Tongue (tissue), 2 donors: ENCODE results near the gene LRFN2. TPM values are rescaled to one million over a fixed set of nuclear protein-coding genes. Genes with fewer than 3 reads are reported as not detected.

Experiments used
- DNase-seq: peaks from one replicate; pipeline ENCODE4 v3.0.0-alpha.2; 2015
- total RNA-seq: library from RNA; depleted of rRNA; stranded (reverse); fragments of >200 nt; gene quantifications from one replicate; pipeline ENCODE4 v1.2.3, GENCODE V29; 2014

The LRFN2 gene
- total RNA-seq, 1 donor from 2014 or later, result 0.72 TPM

DNA sequence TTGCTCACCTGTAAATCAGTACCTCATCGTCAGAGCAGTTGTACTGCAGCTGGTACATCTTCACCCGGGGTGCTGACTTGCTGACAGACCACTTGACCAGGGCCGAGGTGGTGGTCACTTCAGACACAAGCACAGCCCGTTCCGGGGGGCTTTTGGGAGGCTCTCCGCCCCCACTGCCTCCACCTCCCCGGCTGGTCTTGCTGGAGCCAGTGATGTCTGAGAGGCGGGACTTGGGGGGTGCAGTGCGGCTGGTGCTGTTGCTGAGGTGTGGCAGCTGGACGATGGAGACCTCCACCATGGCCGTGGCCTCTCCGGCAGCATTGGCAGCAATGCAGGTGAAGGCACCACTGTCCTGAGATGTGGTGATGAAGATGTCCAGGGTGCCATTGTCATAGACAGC lies 155.5 kb downstream of the LRFN2 start:
- no peak for DNase-seq

GRCh38 chr6:40427196-40427595 lies 160.0 kb downstream of the LRFN2 start:
- DNase-seq, result no peak

GRCh38 chr6:40426346-40427066 lies 160.7 kb downstream of the LRFN2 start:
- no peak for DNase-seq

DNA sequence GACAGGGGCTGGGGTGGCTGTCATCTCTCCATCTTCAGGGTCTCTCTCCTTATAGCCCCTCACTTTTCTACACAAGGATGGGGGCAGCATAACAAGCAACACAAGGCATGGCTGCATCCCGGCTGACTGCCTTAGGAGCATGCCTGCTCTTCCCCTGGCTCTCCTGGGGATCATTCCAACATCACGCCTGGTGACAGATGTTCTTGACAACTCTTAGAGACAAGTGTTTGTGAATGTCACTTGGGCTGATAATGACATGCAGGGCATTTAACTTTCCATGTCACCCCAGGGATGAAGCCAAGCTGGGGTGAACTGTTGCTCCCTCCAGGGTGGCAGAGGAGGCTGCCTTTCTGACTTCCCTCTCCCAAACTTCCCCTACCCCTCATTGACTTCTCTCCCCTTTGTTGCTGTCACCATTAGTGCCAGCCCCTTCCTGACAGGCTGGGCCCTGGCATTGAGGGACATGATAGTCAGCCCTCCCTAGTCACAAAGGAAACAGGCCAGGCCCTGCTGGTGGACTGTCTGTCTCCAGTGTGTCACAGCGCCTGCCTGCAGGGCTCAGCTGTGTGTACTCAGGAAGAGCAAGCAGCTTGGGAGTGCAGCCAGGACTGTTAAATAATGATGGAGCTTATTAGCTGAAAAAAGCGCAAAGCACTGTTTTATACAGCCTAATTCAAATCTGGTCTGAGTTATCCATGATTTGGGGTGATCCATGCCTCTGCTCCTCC lies 161.8 kb downstream of the LRFN2 start:
- DNase-seq, result peak; percentile 43

GRCh38 chr6:40422046-40422445 lies 165.1 kb downstream of the LRFN2 start:
- DNase-seq, result no peak

DNA sequence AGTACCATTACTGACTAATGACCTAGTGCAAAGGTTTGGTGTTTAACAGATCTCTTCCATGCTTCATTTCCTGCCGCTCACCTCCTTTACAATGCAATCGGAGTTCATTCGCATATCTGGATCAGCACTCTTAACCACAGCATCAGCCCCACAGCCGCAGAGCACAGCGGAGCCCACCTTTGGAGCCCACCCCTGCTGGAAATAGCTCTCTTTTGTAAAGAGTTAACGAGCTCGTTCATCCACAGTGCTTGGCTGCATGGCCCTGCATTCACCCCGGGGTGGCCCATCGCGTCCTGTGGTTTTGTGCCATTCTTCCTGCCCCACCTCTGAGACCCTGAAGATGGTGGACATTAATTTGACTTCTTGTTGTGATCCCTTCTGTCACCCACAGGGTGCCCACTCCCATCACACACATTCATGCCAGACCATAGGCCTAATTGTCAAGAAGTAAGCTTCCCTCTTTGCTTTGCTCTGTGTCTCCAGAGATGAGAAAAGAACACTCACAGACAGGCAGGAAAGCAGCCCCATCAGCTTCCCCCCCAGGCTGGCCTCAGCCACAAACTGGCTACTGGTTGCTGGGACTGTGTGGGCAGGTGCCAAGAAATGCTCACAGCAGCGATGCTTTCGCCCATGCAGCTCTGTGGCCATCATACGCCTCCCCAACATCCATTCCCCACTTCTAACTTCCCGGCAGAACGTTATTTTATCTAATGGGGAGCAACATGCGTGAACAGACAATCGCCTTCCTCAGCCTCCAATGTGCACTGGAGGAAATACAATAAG lies 167.0 kb downstream of the LRFN2 start:
- no peak for DNase-seq

- DNase-seq, result no peak
These were observed 167.8 kb downstream of the LRFN2 start for GRCh38 chr6:40419377-40419776.

DNA sequence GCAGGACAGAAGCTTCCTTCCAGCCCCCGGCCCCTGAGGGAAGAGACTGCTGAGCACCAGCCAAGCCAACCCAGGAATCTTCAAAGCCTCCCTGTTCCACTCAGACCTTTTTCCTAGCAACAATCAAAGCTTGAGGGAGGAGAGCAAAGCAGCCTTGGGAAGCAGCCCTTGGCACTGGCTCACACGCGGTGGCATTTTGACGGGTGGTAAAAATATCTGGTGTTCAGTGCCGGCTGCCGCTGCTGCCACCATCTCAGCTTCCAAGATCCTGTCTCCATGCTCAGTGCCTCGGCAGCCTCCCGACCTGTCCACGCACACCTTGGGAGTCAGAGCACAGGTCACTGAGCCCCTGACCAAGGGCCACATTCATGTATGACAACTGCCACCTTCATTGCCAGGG lies 170.1 kb downstream of the LRFN2 start:
- no peak for DNase-seq

DNA sequence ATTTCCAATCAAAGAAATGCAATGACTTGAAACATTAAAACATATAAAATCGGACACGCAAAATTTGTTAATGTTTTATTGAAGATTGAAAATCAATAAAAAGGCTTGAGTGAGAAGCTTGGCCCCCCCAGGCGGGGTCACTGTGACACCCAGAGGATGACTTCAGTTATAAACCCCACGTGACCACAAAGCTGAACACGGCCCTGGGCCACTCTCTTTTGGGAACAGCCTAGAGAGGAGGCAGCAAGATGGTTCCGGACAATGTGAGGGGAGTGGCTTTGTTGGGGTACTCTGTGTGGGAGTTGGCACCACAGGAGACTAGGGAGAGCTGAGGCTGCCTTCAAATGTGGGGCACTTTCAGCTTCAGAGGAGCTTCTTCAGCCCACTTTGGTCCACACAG lies 172.5 kb downstream of the LRFN2 start:
- no peak for DNase-seq

DNA sequence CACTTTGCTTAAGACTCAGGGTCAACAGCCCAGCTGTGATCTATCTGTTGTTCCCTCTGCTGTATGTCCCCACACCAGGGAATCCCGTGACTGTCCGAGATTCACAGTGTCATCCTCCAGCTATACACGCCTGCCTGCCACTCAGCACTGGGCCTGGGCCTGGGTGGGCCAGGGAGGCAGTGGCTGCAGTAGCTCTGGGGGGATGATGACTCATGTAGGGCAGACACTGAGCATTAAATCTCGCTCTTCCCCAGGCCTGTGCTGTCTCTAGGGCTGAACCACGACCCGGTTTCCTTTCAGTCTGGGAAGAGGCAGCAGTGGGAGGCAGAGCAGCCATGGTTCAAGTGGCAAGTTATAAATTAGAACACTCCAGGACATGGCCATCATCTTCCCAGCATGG lies 173.9 kb downstream of the LRFN2 start:
- DNase-seq, result no peak

DNA sequence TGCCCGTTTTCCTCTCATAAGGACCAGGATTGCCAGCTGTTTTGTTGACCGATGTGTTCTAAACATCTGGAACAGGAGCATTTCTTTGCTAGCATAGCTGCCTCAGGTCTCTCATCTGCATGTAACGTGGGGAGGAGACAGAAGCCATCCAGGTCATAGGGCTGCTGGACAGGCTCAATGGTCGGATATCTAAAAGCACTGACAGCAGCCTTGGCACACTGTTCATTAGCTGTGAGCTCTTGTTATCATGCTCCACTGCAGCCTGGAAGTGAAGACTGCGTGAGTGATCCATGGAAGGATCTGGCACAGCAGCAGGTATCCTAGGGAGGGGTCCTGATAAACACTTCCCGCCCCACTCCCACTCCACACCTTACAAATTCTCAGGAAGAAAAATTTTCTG lies 175.3 kb downstream of the LRFN2 start:
- DNase-seq, result no peak

- DNase-seq, result no peak
These were observed 176.3 kb downstream of the LRFN2 start for GRCh38 chr6:40410821-40411220.

- DNase-seq, result no peak
These were observed 177.3 kb downstream of the LRFN2 start for GRCh38 chr6:40409716-40410397.

DNA sequence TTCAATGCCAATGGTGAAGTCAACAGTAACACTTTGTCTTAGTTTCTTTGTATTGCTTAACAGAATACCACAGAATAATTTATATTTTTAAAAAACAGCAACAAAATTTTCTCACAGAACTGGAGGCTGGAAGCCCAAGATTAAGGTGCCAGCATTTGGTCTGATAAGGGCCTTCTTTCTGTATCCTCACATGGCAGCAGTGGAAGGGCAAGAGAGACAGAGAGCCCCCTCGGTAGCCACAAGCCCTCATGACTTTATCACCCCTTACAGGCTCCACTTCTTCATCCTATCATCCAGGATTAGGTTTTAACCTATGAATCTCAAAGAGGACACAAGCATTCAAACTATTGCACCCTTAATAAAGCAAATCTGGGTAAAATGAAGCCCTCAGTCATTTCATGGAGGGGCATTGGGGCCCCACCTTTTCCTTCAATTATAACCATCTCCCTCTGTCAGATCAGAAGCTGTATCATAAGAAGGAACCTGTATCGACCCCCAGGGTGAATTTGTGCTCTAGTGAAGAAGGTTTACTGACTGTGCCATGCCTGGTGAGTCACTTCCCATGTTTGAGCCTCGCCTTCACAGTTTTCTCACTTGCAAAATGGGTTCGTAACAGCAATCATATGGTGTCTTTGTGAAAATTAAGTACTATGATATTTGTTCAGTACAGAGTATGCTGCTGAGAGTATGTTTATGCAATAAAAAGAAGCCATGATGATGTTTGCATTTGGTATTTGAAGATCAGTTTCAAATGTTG lies 178.2 kb downstream of the LRFN2 start:
- DNase-seq, result no peak

DNA sequence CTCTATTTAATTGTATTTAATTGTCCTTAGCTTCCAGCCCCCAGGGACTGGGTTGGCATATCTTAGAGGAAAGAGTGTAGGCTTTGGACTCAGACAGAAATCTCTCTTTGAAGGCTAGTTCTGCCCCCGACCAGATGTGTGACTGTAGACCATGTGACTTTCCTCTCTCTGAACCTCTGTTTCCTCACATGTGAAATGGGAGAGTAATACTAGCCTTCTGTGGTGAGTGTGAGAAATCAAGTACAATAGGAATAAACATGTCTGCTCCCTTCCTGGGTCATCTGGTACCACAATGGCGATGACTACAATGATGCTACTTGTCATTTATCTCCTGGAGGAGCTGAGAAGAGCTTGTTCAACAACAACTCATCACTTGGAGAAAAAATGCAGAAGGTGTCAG lies 179.9 kb downstream of the LRFN2 start:
- no peak for DNase-seq

DNA sequence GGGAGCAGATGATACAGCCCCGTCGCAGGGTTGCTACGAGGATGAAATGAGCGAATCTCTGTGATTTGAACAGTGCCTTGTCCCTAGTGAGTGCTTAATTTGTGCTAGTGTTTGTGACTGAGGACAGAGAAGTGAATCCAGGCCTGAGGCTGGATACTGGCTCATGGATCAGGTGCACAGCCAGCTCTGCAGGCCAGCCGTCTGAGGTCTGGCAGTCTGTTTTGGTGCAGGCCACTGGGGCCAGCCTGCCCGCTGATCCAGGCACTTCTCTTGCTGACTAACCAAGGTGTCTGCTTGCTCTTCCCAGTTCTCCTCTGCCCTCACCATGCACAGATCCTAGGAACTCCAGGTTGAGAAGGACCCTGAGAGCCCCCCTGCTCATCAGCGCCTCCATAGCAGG lies 181.0 kb downstream of the LRFN2 start:
- DNase-seq, result no peak

GRCh38 chr6:40400738-40401137 lies 186.4 kb downstream of the LRFN2 start:
- no peak for DNase-seq

GRCh38 chr6:40399888-40400457 lies 187.2 kb downstream of the LRFN2 start:
- DNase-seq, result peak; percentile 43

DNA sequence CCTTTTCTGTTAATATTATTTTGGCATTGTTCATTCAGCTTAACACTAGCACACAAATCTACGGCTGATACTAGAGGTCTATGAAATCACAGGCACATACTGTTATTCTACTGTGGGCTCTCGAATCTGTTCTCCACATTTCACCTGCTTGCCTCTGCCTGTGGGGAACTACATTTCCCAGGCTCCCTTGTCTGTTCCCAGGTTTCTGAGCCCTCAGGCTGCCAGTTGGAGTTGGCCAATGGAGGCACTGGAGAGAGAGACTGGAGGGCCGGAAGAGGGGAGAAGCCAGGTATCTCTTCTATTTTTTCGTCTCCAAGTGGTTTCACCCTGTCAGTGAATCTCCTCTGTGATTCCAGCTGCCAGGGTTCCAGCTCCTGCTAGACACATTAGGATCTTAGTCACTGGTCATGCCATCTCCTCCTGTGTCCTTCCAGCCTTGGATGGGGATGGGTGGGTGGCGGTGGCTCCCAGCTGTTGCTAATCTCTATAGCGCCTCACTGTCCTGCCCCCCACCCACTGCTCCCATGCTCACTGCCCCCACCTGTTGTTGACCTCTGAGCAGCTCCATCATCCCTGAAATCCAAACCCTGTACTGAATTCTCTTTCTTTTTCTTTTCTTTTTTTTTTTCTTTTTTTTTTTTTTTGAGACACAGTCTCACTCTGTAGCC lies 188.2 kb downstream of the LRFN2 start:
- no peak for DNase-seq

DNA sequence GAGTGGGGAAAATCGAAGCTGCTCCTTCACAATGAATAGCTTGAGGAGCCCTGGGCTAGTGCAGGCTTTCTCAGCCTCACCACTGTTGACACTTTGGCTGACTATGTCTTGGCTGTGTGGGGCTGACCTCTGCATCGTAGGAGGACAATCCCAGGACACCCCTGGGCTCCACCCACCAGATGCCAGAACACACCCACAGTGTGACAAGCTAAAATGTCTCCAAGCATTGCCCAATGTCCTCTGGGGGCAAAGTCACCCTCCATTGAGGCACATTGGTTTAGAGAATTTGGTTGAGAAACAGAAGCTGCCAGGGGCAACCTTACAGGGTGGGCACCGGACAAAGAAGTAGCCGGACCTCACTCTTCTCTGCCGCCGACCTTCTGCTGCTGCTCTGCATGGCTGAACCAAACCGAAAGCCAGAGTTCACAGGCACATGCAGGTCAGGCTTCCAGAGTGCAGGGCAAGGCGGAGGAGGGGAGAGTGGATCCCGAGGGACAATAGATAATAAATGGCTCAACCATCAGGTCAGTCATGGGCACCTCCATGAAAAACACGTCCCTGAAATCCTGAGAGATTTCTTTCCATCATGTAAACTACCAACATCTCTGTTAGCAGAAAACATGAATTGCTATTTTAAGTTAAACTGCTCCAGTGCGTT lies 189.0 kb downstream of the LRFN2 start:
- DNase-seq, result no peak
